ENCODE results near the gene AZU1. TPM values are rescaled to one million over a fixed set of nuclear protein-coding genes. Genes with fewer than 3 reads are reported as not detected.

Gene AZU1
- total RNA-seq, 1 donor from 2014 or later, result 0.30 TPM

DNA sequence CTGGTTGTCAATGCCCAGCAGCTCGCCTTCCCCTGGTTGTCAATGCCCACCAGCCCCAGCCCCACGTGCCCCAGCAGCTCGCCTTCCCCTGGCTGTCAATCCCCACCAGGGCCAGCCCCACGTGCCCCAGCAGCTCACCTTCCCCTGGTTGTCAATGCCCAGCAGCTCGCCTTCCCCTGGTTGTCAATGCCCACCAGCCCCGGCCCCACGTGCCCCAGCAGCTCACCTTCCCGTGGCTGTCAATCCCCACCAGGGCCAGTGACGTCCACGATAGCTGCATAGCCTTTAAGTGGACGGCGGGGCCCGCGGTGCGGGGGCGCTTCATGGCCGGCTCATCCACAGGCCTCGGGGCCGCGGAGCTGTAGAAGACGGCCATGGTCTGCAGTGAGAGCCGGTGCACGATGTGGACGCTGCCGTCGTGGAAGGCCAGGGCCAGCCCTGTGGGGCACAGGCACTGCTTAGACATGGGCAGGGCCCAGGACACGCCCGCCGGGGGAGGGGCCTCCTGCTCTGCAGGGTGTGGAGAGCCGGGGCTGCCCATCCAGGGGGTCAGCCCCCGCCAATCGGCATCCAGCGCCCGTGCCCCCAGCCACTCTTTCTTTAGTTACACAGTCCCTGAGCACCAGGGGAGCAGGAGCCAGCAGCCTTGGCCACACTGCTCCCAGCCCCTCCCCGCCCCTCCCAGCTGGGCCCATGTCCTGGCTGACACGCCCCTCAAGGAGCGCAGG lies 52.2 kb downstream of the AZU1 start:
- no peak overlapping the region for H3K4me3 Mint-ChIP-seq
- no peak for TF ChIP-seq CTCF (conservative IDR thresholded peaks at IDR 0.05)
- H3K27ac Mint-ChIP-seq (ENCODE audit: unreplicated experiment), result no peak overlapping the region
- no peaks in the 10 kb centered on the region for H3K9me3 Mint-ChIP-seq
- no peaks in the 10 kb centered on the region for H3K27me3 Mint-ChIP-seq (ENCODE audit: low read depth)
- H3K4me1 Mint-ChIP-seq, result no peaks in the 10 kb centered on the region
- H3K36me3 Mint-ChIP-seq (ENCODE audit: low read depth), result no peaks in the 10 kb centered on the region
- no peak for DNase-seq (ENCODE audit: low read depth, low spot score)

Small RNA genes lying within 50 kb of the gene (microRNA-seq; reads per million reads assigned to microRNA genes)
- 204 reads per million, percentile 67 among the genes with 10 or more reads in this experiment for gene MIR3187
- 133 reads per million, percentile 63 among the genes with 10 or more reads in this experiment for gene MIR4745

Other genes with a start within 250 kb of the AZU1 start
- gene HCN2, start 238.0 kb upstream of the AZU1 start, total RNA-seq, result 0.71 and 0.84 TPM in 2 replicates
- gene POLRMT, start 194.3 kb upstream of the AZU1 start, total RNA-seq, result 69.7 and 71.1 TPM in 2 replicates
- gene FGF22, start 188.0 kb upstream of the AZU1 start, total RNA-seq, result 0.51 and 0.84 TPM in 2 replicates
- 50.6 and 55.9 TPM in 2 replicates for gene RNF126, start 164.6 kb upstream of the AZU1 start, total RNA-seq
- 7.7 and 8.9 TPM in 2 replicates for gene FSTL3, start 151.4 kb upstream of the AZU1 start, total RNA-seq
- gene PRSS57, start 132.4 kb upstream of the AZU1 start, total RNA-seq, result not detected in 2 replicates
- gene PALM, start 118.9 kb upstream of the AZU1 start, total RNA-seq, result 45.1 and 52.1 TPM in 2 replicates
- gene MISP, start 76.7 kb upstream of the AZU1 start, total RNA-seq, result 0.14 TPM in 1 of 2 replicates, not detected in the other
- gene PTBP1, start 30.4 kb upstream of the AZU1 start, total RNA-seq, result 674 and 701 TPM in 2 replicates
- 46.3 and 50.9 TPM in 2 replicates for gene PLPPR3, start 5.9 kb upstream of the AZU1 start, total RNA-seq
- gene PRTN3, start 13.2 kb downstream of the AZU1 start, total RNA-seq, result not detected in 2 replicates
- gene ELANE, start 24.5 kb downstream of the AZU1 start, total RNA-seq, result not detected in 2 replicates
- not detected in 2 replicates for gene CFD, start 31.8 kb downstream of the AZU1 start, total RNA-seq
- 73.9 and 77.7 TPM in 2 replicates for gene MED16, start 65.3 kb downstream of the AZU1 start, total RNA-seq
- gene RNU6-9, start 65.6 kb downstream of the AZU1 start, total RNA-seq, result not detected in 2 replicates
- gene R3HDM4, start 85.4 kb downstream of the AZU1 start, total RNA-seq, result 47.7 and 50.9 TPM in 2 replicates
- gene KISS1R, start 89.5 kb downstream of the AZU1 start, total RNA-seq, result 2.2 and 2.4 TPM in 2 replicates
- gene ARID3A, start 98.2 kb downstream of the AZU1 start, total RNA-seq, result 48.4 and 58.9 TPM in 2 replicates
- gene WDR18, start 156.5 kb downstream of the AZU1 start, total RNA-seq, result 65.2 and 67.4 TPM in 2 replicates
- 0.12 TPM in 1 of 2 replicates, not detected in the other for gene GRIN3B, start 172.6 kb downstream of the AZU1 start, total RNA-seq
- gene TMEM259, start 193.3 kb downstream of the AZU1 start, total RNA-seq, result 164 and 170 TPM in 2 replicates
- gene RNU6-2, start 193.7 kb downstream of the AZU1 start, total RNA-seq, result not detected in 2 replicates
- gene CNN2, start 198.8 kb downstream of the AZU1 start, total RNA-seq, result 140 and 141 TPM in 2 replicates
- 12.8 and 16.3 TPM in 2 replicates for gene ABCA7, start 212.3 kb downstream of the AZU1 start, total RNA-seq
- gene ARHGAP45, start 239.3 kb downstream of the AZU1 start, total RNA-seq, result 1.6 and 1.7 TPM in 2 replicates

Data from neural crest cell (in vitro differentiated cells).